Epithelial cell of prostate (primary cell): ENCODE data around the gene ST6GAL1.
"Not testable (repeated sequence)": the region's sequence is repeated elsewhere in the genome, so short reads cannot be mapped to it uniquely, and the experiment has no call there.

ENCODE experiments used
- DNase-seq: peaks from one replicate; pipeline ENCODE4 v3.0.0-alpha.2; 2011; ENCODE audit warnings: low read depth, low spot score
- H3K27ac ChIP-seq: fragments of 450-650 bp; 2 replicates; pipeline ENCODE4 v1.5.1; 2017; ENCODE audit warnings: mild to moderate bottlenecking

Gene ST6GAL1

GRCh38 chr3:186965141-186965879 lies 35.0 kb downstream of the ST6GAL1 start:
- no peak overlapping the region for H3K27ac ChIP-seq

GRCh38 chr3:186966406-186966805 lies 36.1 kb downstream of the ST6GAL1 start:
- no peak overlapping the region for H3K27ac ChIP-seq
- DNase-seq, result no peak

More at GRCh38 chr3:186965141-186965879, 35.0 kb downstream of the ST6GAL1 start:
- DNase-seq, result no peak

GRCh38 chr3:186967236-186967635 lies 36.9 kb downstream of the ST6GAL1 start:
- DNase-seq, H3K27ac ChIP-seq: not testable (repeated sequence)

GRCh38 chr3:186967686-186968085 lies 37.4 kb downstream of the ST6GAL1 start:
- no peak for DNase-seq
- H3K27ac ChIP-seq, result no peak overlapping the region

GRCh38 chr3:186969607-186970006 lies 39.3 kb downstream of the ST6GAL1 start:
- H3K27ac ChIP-seq, result no peak overlapping the region
- no peak for DNase-seq

GRCh38 chr3:186971106-186971505 lies 40.8 kb downstream of the ST6GAL1 start:
- not testable (repeated sequence) for H3K27ac ChIP-seq, DNase-seq

GRCh38 chr3:186971578-186971977 lies 41.3 kb downstream of the ST6GAL1 start:
- H3K27ac ChIP-seq, result no peak overlapping the region
- no peak for DNase-seq

- H3K27ac ChIP-seq, result no peak overlapping the region
- DNase-seq, result no peak
These were observed 43.4 kb downstream of the ST6GAL1 start for GRCh38 chr3:186973702-186974101.

GRCh38 chr3:186974824-186975313 lies 44.5 kb downstream of the ST6GAL1 start:
- H3K27ac ChIP-seq, result no peak overlapping the region
- DNase-seq, result no peak

- no peak overlapping the region for H3K27ac ChIP-seq
- no peak for DNase-seq
These were observed 45.4 kb downstream of the ST6GAL1 start for GRCh38 chr3:186975726-186976125.

GRCh38 chr3:186976837-186977750 lies 46.8 kb downstream of the ST6GAL1 start:
- H3K27ac ChIP-seq, result no peak overlapping the region
- DNase-seq, result peak; percentile 26

GRCh38 chr3:186978712-186979111 lies 48.4 kb downstream of the ST6GAL1 start:
- H3K27ac ChIP-seq, result no peak overlapping the region
- no peak for DNase-seq

GRCh38 chr3:186979852-186980251 lies 49.5 kb downstream of the ST6GAL1 start:
- no peak overlapping the region for H3K27ac ChIP-seq
- DNase-seq, result peak; percentile 45

GRCh38 chr3:186980989-186981388 lies 50.7 kb downstream of the ST6GAL1 start:
- no peak for DNase-seq
- H3K27ac ChIP-seq, result no peak overlapping the region

- DNase-seq, result no peak
- H3K27ac ChIP-seq, result no peak overlapping the region
These were observed 53.3 kb downstream of the ST6GAL1 start for GRCh38 chr3:186983659-186984058.

GRCh38 chr3:186984064-186984463 lies 53.7 kb downstream of the ST6GAL1 start:
- DNase-seq, result no peak
- H3K27ac ChIP-seq, result no peak overlapping the region

- H3K27ac ChIP-seq, result no peak overlapping the region
- DNase-seq, result no peak
These were observed 55.5 kb downstream of the ST6GAL1 start for GRCh38 chr3:186985661-186986364.

GRCh38 chr3:186986406-186986805 lies 56.1 kb downstream of the ST6GAL1 start:
- DNase-seq, result no peak
- H3K27ac ChIP-seq, result no peak overlapping the region

GRCh38 chr3:186986816-186987215 lies 56.5 kb downstream of the ST6GAL1 start:
- H3K27ac ChIP-seq, result no peak overlapping the region
- DNase-seq, result no peak

- no peak overlapping the region for H3K27ac ChIP-seq
- no peak for DNase-seq
These were observed 58.5 kb downstream of the ST6GAL1 start for GRCh38 chr3:186988806-186989205.
